ENCODE measurements around the gene NPFFR2.
"Not testable (repeated sequence)": the region's sequence is repeated elsewhere in the genome, so short reads cannot be mapped to it uniquely, and the experiment has no call there.

NPFFR2 gene

DNA sequence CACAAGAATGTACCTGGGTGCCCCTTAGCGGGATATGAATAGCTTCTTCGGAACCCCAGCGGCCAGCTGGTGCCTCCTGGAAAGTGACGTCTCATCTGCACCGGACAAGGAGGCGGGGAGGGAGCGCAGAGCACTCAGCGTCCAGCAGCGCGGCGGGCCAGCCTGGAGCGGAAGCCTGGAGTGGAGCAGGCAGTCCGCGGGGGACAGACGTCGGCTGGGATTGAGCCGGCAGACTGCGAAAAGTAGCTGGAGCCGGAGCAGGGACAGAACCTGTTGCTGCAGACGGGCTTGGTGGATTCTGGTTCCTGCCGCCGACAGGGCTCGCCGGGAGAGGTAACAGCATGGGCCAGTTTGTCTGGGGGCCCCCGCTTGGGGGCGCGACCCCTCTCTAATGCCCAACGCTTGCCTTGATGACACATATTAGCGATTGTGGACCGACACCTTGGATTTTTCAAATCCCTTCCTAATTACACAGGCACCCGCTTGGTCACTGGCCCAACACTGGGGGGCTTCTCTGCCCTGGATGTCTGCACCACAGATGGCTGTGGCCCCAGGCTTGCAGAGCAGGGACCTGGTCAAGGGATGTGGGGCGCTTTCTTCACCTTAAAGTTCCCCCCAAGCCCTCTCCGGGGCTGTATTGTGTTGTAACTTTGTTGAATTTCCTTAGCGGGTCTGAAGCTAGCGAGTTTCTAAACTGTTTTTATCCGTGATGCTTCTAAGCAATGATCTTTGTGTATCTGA, at the start of gene NPFFR2:
Gene NPFFR2 (plus strand): TSS at position 133 of the 741 bp plus-strand sequence. CDS start 96,592 bp downstream, outside the sequence.
- DNase-seq (ENCODE audit: low read depth in 2 of 2, low spot score in 1 of 2), result no peak

DNA sequence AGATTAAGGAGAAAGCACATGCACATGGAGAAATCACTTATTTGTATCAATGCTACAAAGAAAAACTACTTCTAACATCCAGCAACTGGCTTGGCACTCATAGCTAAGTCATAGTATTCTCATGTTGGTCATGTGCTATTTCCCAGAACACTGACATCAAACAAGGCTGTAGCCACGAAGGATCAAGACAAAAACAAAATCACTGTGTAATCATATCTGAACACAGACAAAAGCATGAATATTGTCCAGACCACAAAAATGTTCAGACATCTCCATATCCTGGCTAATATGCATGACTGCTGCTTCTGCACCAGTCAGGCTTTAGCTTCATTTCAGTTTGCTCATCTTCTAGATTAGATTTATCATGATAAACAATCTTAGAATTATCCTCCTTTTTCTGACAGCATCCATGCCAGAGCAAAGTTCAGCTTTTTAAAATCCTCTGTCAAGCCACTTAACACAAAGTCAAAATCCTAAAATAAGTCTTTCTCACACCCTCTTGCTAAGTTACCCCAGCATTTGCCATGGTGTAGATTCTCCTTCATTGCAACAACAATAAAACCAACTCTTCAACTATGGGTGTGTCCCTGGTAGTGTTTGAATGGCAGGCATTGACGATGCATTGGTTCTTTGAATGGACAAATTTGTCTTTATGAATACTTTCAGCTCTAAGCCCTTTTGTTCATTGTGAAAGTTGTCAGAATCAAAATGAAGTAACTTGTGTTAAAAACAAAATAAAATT, 39.1 kb upstream of the NPFFR2 start:
- DNase-seq (ENCODE audit: low read depth in 2 of 2, low spot score in 1 of 2), result no peak

DNA sequence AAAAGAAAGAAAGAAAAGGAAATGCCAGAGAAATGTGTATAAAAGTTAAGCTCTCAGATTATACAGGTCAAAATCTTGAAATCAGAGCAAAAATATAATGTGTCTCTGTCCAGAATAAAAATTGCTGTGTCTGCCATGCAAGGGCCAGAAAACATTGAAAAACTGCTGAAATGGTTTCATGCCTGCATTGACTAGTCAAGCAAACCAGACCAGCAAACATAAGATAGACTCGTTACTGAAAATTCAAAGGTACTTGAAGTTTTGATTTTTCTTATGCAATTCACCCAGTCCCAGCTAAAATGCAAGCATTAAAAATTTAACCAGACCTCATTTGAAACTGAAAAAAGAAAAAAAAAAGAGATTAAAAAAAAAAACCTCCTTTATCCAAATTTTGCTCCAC, 37.2 kb upstream of the NPFFR2 start:
- DNase-seq (ENCODE audit: low read depth in 2 of 2, low spot score in 1 of 2), result no peak

DNA sequence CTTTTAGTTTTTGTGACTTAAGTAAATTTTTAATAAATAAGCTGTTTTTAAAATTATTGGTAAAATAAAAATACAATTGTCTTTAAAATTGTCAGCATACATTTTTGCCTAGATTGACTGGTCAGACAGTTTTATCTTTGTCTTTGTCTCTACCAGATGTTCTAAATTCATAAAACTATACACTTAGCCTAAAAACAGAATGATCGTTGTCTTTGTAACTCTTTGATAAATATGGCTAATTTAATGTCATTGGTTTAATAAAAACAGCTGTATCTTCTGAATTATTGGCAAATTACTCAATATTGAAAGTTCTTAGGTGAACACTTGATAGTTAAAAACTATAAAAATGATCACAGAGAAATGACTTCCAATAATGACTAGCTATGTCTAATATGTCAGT, 36.5 kb upstream of the NPFFR2 start:
- DNase-seq (ENCODE audit: low read depth in 2 of 2, low spot score in 1 of 2), result no peak

DNA sequence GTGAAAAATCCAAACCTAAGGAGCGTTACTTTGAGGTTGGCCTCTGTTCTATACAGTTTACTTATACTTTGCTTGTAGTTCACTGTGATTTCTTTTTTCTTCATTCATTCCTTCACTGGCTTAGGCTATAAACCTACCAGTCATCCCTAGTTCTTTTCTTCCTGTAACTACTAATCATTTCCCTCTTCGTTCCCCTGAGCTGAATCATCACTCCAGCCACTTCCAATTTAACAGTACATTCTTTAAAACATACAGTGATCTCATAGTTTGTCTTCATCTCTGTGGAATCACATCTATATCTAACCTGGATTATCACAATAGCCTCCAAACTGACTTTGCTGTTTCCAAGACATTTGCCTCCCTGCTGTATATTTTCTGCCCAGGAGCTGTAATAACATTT, 25.2 kb upstream of the NPFFR2 start:
- DNase-seq (ENCODE audit: low read depth in 2 of 2, low spot score in 1 of 2), result no peak

DNA sequence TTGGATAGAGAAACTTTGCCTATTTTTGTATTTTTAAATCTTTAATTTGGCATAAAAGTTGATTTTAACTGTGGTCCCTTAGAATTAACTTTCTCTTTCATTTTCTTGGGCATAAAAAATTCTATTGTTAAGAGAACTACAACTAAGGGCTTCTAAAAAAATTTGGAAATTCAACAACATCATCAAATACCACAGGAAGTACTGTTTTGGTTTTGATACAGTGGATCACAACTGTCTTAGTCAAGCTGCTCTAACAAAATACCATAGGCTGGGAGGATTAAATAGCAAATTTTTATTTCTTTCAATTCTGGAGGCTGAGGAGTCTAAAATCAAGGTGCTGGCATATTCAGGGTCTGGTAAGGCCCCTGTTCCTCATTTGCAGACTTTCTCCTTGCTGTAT, 19.9 kb upstream of the NPFFR2 start:
- DNase-seq (ENCODE audit: low read depth in 2 of 2, low spot score in 1 of 2), result no peak

DNA sequence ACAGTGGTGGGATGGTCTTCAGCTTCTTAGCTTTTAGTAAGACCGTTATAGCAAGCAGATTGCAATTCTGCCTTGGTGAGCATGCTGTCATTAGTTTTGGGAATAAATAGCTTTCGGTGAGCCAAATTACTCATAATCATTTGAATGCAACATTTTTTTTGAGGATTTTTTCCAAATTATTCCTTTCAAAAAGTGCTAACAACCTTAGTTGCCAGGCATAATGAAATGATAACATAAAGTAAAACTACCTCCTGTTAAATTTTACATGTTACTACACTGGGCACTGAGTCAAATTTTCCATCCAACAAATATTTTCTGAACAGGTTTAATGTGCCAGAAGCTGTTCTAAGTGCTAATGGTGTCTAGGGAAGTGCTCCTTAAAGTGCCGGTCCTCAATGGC, 15.8 kb upstream of the NPFFR2 start:
- no peak for DNase-seq (ENCODE audit: low read depth in 2 of 2, low spot score in 1 of 2)

DNA sequence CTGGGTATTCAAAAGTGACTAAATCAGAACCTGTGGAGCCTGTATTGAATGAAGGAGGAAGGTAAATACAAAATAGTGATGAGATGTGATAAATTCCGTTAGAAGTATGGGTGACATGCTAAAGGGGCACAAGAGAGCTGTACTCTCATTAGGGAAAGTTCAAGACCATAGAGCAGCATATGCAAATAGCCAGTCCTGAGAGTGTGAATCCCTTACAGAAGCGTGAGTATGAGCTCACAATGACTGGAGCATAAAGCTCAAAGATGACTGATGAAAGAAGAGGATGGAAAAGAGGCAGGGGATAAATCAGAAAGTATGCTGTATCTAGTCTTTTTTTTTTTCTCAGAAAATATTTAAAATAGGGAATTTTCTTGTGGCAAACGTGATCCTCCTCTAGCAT, 12.1 kb upstream of the NPFFR2 start:
- no peak for DNase-seq (ENCODE audit: low read depth in 2 of 2, low spot score in 1 of 2)

DNA sequence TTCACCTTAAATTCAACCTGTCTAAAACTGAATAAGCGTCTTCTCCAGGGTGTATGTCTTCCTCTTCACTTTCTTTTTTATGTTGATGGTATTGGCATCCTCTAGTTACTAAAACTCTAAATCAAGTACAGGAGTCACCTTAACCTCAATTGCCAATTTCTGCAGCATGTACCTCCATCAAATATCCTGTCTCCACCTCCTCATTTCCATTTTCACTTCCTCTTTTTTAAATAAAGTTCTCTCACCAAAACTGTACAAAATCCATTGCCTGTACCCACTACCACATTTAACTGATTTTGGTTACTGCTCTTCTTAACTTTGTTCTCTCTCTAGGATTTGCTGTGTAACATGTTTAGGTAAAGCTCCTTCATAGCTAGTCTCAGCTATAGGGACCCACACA, 9.2 kb upstream of the NPFFR2 start:
- no peak for DNase-seq (ENCODE audit: low read depth in 2 of 2, low spot score in 1 of 2)

DNA sequence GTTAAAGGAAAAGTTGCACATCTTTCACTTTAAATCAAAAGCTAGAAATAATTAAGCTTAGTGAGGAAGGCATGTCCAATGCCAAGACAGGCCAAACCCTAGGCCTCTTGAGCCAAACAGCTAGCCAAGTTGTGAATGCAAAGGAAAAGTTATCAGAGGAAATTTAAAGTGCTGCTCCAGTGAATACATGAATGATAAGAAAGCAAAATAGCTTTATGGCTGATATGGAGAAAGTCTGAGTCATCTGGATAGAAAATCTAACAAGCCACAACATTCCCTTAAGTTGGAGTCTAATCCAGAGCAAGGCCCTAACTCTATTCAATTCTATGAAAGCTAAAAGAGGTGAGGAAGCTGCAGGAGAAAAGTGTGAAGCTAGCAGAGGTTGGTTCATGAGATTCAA, 23.8 kb downstream of the NPFFR2 start:
- DNase-seq (ENCODE audit: low read depth in 2 of 2, low spot score in 1 of 2), result no peak

DNA sequence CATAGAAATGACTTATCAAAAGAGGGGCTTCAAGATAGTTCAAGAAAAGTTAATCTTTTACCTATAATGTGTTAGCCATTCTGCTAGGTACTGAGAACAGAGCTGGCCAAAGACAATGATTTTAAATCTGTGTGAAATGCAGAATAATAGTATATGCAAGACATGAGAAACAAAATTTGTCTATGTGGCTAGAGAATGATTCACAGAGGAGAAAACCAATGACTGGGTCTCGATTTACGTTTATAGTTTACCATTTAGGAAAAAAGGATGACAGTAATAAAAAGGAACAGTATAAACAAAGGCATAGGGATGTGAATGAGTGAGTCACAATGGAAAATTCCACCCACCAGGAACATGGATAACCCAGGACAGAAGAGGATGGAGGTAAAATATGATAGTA, 31.9 kb downstream of the NPFFR2 start:
- DNase-seq (ENCODE audit: low read depth in 2 of 2, low spot score in 1 of 2), result no peak

DNA sequence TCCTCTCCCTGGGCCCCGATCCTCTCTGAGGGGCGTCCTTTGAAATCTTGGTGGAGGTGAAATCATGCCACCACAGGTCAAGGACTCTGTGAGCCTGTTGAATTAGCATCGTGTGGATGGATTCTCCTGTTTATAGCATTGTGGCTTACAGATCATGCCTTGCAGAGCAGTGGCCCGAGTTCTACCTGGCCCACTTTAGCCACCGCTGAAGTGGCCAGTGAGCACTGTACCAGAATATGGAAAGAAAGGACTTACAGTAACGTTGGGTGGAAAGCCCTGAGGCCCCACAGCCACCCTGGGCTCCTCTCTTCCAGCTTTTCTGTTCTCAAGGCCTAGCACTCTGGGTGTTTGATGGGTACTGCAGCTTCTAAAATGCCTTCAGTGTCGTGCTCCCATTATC, 35.3 kb downstream of the NPFFR2 start:
- DNase-seq (ENCODE audit: low read depth in 2 of 2, low spot score in 1 of 2), result no peak

DNA sequence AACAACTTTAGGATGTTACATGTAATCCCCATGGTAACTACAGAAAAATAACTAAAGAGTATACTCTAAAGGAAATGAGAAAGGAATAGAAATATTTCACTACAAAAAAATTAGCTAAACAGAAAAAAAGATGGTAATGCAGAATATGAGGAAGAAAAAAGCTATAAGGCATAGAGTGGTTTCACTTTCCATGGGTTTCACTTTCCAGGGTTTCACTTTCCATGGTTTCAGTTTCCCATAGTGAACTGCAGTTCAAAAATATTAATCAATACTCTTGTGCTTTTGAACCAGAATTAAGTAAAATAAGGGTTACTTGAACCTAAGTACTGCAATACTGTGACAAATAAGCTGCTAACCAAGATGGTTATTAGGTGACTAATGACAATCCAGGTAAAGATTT, 42.0 kb downstream of the NPFFR2 start:
- no peak for DNase-seq (ENCODE audit: low read depth in 2 of 2, low spot score in 1 of 2)

DNA sequence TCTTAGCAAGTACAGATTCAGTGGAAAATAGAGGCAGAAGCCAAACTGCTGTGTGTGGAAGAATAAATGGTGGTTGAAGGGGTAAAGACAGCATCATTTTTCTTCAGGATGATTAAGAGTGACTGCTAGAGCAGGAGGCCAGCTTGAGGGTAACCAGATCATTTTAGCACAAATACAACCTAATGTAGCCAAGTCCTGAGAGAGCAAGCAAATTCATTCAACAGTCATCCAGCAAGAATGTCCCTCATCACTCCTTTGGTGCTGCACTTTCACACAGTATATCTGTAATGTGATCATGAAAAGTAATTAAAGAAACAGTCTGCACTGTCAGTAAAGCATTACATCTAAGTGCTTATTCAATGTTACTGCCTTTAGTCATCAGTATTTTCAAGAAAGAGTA, 44.8 kb downstream of the NPFFR2 start:
- no peak for DNase-seq (ENCODE audit: low read depth in 2 of 2, low spot score in 1 of 2)

DNA sequence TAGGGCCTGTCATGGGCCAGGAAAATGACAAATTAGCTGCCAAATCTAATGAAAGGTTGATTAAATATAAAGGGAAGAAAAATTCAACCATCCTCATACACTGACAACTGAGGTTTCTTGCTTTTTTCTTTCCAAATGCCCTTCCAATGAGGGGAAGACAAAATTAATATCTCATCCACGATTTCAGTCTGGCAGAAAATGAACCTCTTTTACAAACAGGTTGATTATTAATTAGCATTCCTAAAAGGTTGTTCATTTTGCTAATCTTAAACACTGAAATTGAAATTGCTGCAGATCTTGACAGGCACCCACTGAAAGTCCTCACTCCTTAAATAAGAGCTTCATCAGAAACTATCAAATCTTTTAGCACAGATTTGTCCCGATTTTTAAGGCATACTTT, 45.5 kb downstream of the NPFFR2 start:
- DNase-seq (ENCODE audit: low read depth in 2 of 2, low spot score in 1 of 2), result no peak

DNA sequence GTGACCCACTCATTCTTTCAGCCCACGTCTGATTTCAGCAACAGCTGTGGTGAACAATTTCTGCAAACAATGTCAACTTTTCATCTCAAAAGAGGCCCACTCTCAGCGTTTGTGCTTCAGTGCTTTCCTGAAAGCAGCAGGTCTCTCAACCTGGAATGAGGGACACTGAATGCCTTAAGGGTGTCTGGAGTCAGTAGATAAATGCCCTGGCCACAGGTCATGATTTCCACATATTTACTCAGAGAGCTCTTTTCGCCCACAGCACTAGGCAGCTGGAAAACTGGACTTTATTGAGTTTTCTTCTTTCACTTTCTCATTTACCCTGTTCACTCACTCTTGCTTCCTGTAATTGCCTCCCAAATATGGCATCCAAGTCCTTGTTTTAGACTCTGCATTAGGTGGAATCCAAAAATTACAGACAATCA, 52.8 kb downstream of the NPFFR2 start:
- DNase-seq (ENCODE audit: low read depth in 2 of 2, low spot score in 1 of 2), result no peak

DNA sequence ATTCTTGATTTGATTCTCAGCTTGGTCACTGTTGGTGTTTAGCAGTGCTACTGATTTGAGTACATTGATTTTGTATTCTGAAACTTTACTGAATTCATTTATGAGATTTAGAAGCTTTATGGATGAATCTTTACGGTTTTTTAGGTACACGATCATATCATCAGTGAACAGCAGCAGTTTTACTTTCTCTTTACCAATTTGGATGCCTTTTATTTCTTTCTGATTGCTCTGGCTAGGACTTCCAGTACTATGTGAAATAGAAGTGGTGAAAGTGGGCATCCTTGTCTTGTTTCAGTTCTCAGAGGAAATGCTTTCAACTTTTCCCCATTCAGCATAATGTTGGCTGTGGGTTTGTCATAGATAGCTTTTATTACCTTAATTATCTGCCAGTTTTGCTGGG, 58.8 kb downstream of the NPFFR2 start:
- not testable (repeated sequence) for DNase-seq (ENCODE audit: low read depth in 2 of 2, low spot score in 1 of 2)

DNA sequence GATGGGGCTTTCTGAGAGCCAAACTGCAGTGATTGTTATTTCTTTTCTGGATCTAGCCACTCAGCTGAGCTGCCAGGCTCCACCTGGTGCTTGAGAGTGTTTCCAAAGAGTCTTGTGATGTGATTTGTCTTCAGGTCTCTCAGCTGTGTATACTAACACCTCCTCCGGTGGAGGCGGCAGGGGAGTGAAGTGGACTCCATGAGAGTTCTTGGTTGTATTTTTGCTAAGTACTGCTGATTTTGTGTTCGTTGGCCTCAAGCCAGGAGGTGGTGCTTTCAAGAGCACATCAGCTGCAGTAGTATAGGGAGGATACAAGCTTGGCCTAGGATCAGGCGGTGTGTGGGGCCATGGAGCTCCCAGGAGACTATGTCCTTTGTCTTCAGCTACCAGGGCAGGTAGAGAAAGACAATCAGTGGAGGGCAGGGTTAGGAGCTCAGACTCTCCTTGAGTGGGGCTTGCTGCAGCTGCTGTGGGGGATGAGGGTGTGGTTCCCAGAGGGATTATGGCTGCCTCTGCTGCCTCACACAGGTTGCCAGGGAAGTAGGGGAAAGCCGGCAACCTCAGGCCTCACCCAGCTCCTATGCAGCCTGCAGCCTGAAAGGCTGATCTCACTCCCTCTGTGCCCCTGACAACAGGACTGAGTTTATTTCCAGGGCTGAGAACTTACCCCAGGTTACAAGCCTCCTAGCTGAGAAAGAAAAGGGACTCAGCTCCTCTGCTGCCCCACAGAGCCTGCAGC, 62.4 kb downstream of the NPFFR2 start:
- no peak for DNase-seq (ENCODE audit: low read depth in 2 of 2, low spot score in 1 of 2)

DNA sequence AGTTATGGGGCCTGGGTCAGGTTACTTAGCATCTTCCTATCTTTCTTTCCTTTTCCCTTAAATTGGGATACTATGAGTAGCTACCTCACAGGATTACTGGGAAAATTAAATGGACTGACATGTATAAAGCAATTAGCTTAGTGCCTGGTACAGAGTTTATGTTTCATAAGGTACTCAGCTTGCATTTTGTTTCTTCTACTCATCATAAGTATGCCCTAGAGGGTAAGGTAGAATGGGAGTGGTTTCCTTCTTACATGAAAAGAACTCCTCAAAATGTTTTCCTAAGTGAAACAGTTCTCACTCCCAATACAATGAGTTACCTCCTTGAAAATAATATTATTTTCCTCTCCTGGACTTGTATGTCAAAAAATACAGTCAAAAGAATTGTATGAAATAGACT, 75.7 kb downstream of the NPFFR2 start:
- DNase-seq (ENCODE audit: low read depth in 2 of 2, low spot score in 1 of 2), result no peak

DNA sequence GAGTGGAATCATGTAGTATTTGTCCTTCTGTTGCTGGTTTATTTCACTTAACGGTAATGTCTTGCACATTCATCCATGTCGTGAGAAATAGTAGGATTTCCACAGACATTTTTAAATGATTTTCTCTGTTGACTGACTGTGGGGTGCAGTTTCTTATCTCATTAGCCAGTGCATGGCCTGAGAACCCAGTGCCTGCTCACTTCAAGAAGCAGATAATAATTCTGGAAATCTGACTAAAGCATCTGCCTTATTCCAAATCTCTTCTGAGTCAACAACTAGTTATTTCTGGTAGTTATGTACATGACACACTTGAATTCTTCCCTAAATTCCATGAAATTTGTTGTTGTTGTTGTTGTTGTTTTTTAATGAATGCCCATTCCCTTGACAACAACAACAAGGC, 77.6 kb downstream of the NPFFR2 start:
- no peak for DNase-seq (ENCODE audit: low read depth in 2 of 2, low spot score in 1 of 2)

DNA sequence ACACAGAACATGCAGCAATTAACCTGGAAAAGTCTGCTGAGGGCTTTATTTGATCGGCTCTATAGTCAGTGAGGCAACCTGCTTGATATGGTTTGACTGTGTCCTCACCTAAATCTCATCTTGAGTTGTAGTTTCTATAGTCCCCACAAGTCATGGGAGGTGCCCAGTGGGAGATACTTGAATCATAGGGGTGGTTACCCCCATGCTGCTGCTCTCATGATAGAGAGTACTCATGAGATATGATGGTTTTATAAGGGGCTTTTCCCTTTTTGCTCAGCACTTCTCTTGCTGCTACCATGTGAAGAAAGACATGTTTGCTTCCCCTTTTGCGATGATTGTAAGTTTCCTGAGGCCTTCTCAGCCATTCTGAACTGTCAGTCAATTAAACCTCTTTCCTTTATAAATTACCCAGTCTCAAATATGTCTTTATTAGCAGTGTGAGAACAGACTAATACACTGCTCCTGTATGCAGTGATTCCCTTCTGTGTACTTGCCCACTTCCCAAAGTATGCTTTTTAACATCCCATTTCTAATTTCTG, 78.2 kb downstream of the NPFFR2 start:
- DNase-seq (ENCODE audit: low read depth in 2 of 2, low spot score in 1 of 2), result no peak

DNA sequence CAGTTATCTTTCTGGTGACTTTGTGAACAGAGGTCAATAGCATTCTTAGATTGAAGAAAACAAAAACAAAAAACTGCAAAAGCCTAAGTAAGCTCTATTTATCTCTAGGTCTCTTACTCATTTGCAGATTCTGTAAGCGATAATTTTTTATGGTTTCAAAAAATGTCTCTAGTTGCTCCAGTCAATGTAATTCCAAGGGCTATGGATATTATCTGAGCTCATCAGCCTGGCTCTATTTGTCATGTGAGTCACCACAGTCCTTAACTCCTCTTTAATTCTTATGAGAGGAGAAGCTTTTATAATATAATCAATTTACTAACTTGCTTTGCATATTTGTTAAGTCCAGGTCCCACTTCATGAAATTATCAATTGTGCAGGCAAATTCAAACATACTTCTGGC, 79.1 kb downstream of the NPFFR2 start:
- DNase-seq (ENCODE audit: low read depth in 2 of 2, low spot score in 1 of 2), result no peak

Data from stimulated activated CD8-positive, alpha-beta memory T cell treated with anti-CD3 and anti-CD28 coated beads, Interleukin-4, amount 100 ng/mL, for 4 hours (primary cell).